Esophagus squamous epithelium (tissue), 5 donors: ENCODE data around the gene BRME1. TPM values are rescaled to one million over a fixed set of nuclear protein-coding genes. Genes with fewer than 3 reads are reported as not detected.

Source experiments
- DNase-seq: peaks from one replicate; lab custom pipeline; 2025; lab: John Stamatoyannopoulos, UW
- H3K27ac ChIP-seq, 4 donors: fragments of 200-600 bp; sonication (generic); one replicate each; pipeline ENCODE4 v1.5.1; 2016 to 2019; ENCODE audit warnings: mild to moderate bottlenecking in 1 of 4
- H3K27me3 ChIP-seq, 4 donors: fragments of 200-600 bp; sonication (generic); 1 replicate in 3 of 4; 2 replicates in 1 of 4; pipeline versions ENCODE4 v1.5.1 to v1.6.0; 2017 to 2021; ENCODE audit warnings: antibody characterized with exemption in 1 of 4
- H3K36me3 ChIP-seq, 3 donors: fragments of 200-600 bp; sonication (generic); one replicate each; pipeline ENCODE4 v1.5.1; 2016 to 2019
- H3K4me1 ChIP-seq, 3 donors: fragments of 200-600 bp; sonication (generic); one replicate each; pipeline ENCODE4 v1.5.1; 2017 to 2019
- H3K4me3 ChIP-seq, 4 donors: fragments of 200-600 bp; sonication (generic); 1 replicate in 3 of 4; 2 replicates in 1 of 4; pipeline ENCODE4 v1.5.1; 2016 to 2019; ENCODE audit warnings: mild to moderate bottlenecking in 2 of 4, moderate library complexity in 1 of 4
- H3K9me3 ChIP-seq, 3 donors: fragments of 200-600 bp; sonication (generic); one replicate each; pipeline ENCODE4 v1.5.1; 2016 to 2019
- CTCF ChIP-seq, 6 experiments: fragments of 450-650 bp in 4 of 6; fragments of 200-600 bp in 2 of 6; sonication (generic) in 2 of 6; IDR thresholded peaks; one replicate each; pipeline ENCODE4 v1.5.1; 2016 to 2019; ENCODE audit warnings: antibody characterized with exemption in 6 of 6, mild to moderate bottlenecking in 4 of 6, moderate library complexity in 4 of 6
- POLR2A ChIP-seq, 4 donors: fragments of 450-650 bp; IDR thresholded peaks; one replicate each; pipeline ENCODE4 v1.6.1; 2017; ENCODE audit warnings: antibody characterized with exemption in 4 of 4, mild to moderate bottlenecking in 4 of 4, moderate library complexity in 3 of 4
- WGBS, 2 donors: methylation state at CpG; one replicate each; pipeline ENCODE4 v1.1.5; 2018; 5-methylcytosine and 5-hydroxymethylcytosine counted together
- intact Hi-C: fragments of 100-400 bp; cut with DNase I; formaldehyde crosslinking; loops from one replicate; pipeline ENCODE4 v1.15.0; 2022
- total RNA-seq, 4 donors: library from RNA; depleted of rRNA; stranded (reverse); fragments of >200 nt; gene quantifications; one replicate each; pipeline ENCODE4 v1.1.0, GENCODE V29; 2016
- donor health status: DM: yes; HTN: yes; CAD: no.

BRME1 gene
- total RNA-seq, 4 donors from 2014 or later, result 1.8 to 6.3 (median 4.0) TPM

- peaks cover 17 to 64% (median 20%) of the 10 kb centered on the region in 3 donors for H3K4me1 ChIP-seq
- DNase-seq, result no peak
- TF ChIP-seq POLR2A (IDR thresholded peaks at IDR 0.05) (peak in 2 of 4 donors; percentile 21 to 46), CTCF (IDR thresholded peaks at IDR 0.05) (peak; percentile 99 to 100 (median 99))
- 0% methylated on average over 12 to 19 of the region's 27 CpGs for WGBS, 2 donors
- H3K36me3 ChIP-seq, result no peaks in the 10 kb centered on the region
- intact Hi-C loops, result loop anchor here (2.0 to 10.0 kb wide), 2 partner anchors 77 to 267 kb away; no protein-coding TSS in a partner anchor
- peak overlapping the region; percentile 29 to 58 (median 53) for H3K4me3 ChIP-seq
- peak overlapping the region; percentile 84 to 95 (median 93) for H3K27ac ChIP-seq
- no peaks in the 10 kb centered on the region for H3K9me3 ChIP-seq
- peaks cover 0 to 19% (median 0%) of the 10 kb centered on the region in 4 donors for H3K27me3 ChIP-seq
Measured at GRCh38 chr19:13861714-13862531, 44.0 kb downstream of the BRME1 start.

- peaks cover 0 to 17% (median 0%) of the 10 kb centered on the region in 4 donors for H3K27me3 ChIP-seq
- WGBS, 2 donors, result 16 to 40% methylated on average over 5 to 9 of the region's 11 CpGs
- no peaks in the 10 kb centered on the region for H3K9me3 ChIP-seq
- intact Hi-C loops, result loop anchor here (10.0 kb wide), 1 partner anchor 267 kb away; no protein-coding TSS in a partner anchor
- H3K4me3 ChIP-seq, result peak overlapping the region; percentile 29 to 58 (median 53)
- DNase-seq, result no peak
- peak overlapping the region; percentile 84 to 95 (median 93) for H3K27ac ChIP-seq
- H3K36me3 ChIP-seq, result no peaks in the 10 kb centered on the region
- peaks cover 15 to 62% (median 19%) of the 10 kb centered on the region in 3 donors for H3K4me1 ChIP-seq
- no peak for TF ChIP-seq POLR2A (IDR thresholded peaks at IDR 0.05)
- TF ChIP-seq CTCF (IDR thresholded peaks at IDR 0.05), result no peak
Measured at GRCh38 chr19:13861392-13861713, 44.6 kb downstream of the BRME1 start.

- Histone ChIP-seq H3K4me3 (peak overlapping the region in 1 of 4 donors; percentile 52), H3K4me1 (peaks cover 11 to 56% (median 14%) of the 10 kb centered on the region in 3 donors), H3K27ac (peak overlapping the region; percentile 84 to 95 (median 93)), H3K36me3 (no peaks in the 10 kb centered on the region), H3K9me3 (no peaks in the 10 kb centered on the region), H3K27me3 (peaks cover 0 to 11% (median 0%) of the 10 kb centered on the region in 4 donors)
- no peak for TF ChIP-seq POLR2A (IDR thresholded peaks at IDR 0.05)
- no peak for TF ChIP-seq CTCF (IDR thresholded peaks at IDR 0.05)
- intact Hi-C loops, result loop anchor here (10.0 kb wide), 1 partner anchor 266 kb away; no protein-coding TSS in a partner anchor
- no peak for DNase-seq
- 75 to 77% methylated on average over 10 to 13 of the region's 13 CpGs for WGBS, 2 donors
Measured at GRCh38 chr19:13860679-13861391, 45.1 kb downstream of the BRME1 start.

GRCh38 chr19:13859361-13859880 lies 46.5 kb downstream of the BRME1 start:
- Histone ChIP-seq H3K27ac (peak overlapping the region; percentile 28 to 76 (median 64)), H3K27me3 (no peaks in the 10 kb centered on the region), H3K4me1 (peaks cover 7 to 51% (median 11%) of the 10 kb centered on the region in 3 donors), H3K36me3 (no peaks in the 10 kb centered on the region), H3K9me3 (no peaks in the 10 kb centered on the region), H3K4me3 (no peak overlapping the region)
- intact Hi-C loops, result no loop called here
- no peak for DNase-seq
- TF ChIP-seq POLR2A (IDR thresholded peaks at IDR 0.05), result no peak
- TF ChIP-seq CTCF (IDR thresholded peaks at IDR 0.05), result no peak
- 84 to 91% methylated on average over 3 of the region's 3 CpGs for WGBS, 2 donors
